Astrocyte (in vitro differentiated cells and primary cell): ENCODE results near the gene CCDC85B. TPM values are rescaled to one million over a fixed set of nuclear protein-coding genes. Genes with fewer than 3 reads are reported as not detected.
A peak's percentile ranks its signal among the peaks of the same experiment; 100 is the strongest.

Experiments
- DNase-seq: peaks from one replicate; pipeline ENCODE4 v3.0.0-alpha.2; 2010; ENCODE audit warnings: low read depth
- FAIRE-seq: peaks from 2 replicates; lab custom pipeline; 2011; peaks lifted over from hg19 to GRCh38; lab: Jason Lieb, UNC
- H2AFZ ChIP-seq: 2 replicates; pipeline ENCODE4 v1.6.0; 2012; ENCODE audit warnings: low read depth, low read length, inconsistent platforms
- H3K27ac ChIP-seq: 2 replicates; pipeline ENCODE4 v1.5.1; 2011; ENCODE audit warnings: low read depth, low read length, inconsistent platforms
- H3K27me3 ChIP-seq: 2 replicates; pipeline ENCODE4 v1.6.0; 2011; ENCODE audit warnings: low read length, inconsistent platforms; ENCODE audit not compliant: insufficient read depth
- H3K36me3 ChIP-seq: 2 replicates; pipeline ENCODE4 v1.5.1; 2011; ENCODE audit warnings: low read length, inconsistent platforms; ENCODE audit not compliant: insufficient read depth
- H3K4me1 ChIP-seq: 2 replicates; pipeline ENCODE4 v1.5.1; 2011; ENCODE audit warnings: low read length, inconsistent platforms; ENCODE audit not compliant: insufficient read depth
- H3K4me2 ChIP-seq: 2 replicates; pipeline ENCODE4 v1.6.0; 2012; ENCODE audit warnings: low read length, inconsistent platforms
- H3K4me3 ChIP-seq: 2 replicates; pipeline ENCODE4 v1.5.1; 2011; ENCODE audit warnings: low read depth, mild to moderate bottlenecking, low read length, inconsistent platforms; ENCODE audit not compliant: insufficient read depth
- H3K79me2 ChIP-seq: 2 replicates; pipeline ENCODE4 v1.6.0; 2012; ENCODE audit warnings: mild to moderate bottlenecking, low read length, inconsistent platforms; ENCODE audit not compliant: insufficient read depth
- H3K9ac ChIP-seq: 2 replicates; pipeline ENCODE4 v1.6.0; 2012; ENCODE audit warnings: mild to moderate bottlenecking, low read length, inconsistent platforms
- H3K9me3 ChIP-seq: 2 replicates; pipeline ENCODE4 v1.5.1; 2012; ENCODE audit warnings: low read depth, mild to moderate bottlenecking, low read length, inconsistent platforms; ENCODE audit not compliant: insufficient read depth
- H4K20me1 ChIP-seq: 2 replicates; pipeline ENCODE4 v1.6.0; 2012; ENCODE audit warnings: low read length, inconsistent platforms; ENCODE audit not compliant: insufficient read depth
- H3K27ac Mint-ChIP-seq: one replicate; pipeline ENCODE4 v1.8.0; 2021; ENCODE audit warnings: mild to moderate bottlenecking, mixed read lengths; ENCODE audit not compliant: unreplicated experiment
- H3K27me3 Mint-ChIP-seq: one replicate; pipeline ENCODE4 v1.8.0; 2021; ENCODE audit warnings: low read depth, mixed read lengths; ENCODE audit not compliant: unreplicated experiment
- H3K36me3 Mint-ChIP-seq: one replicate; pipeline ENCODE4 v1.8.0; 2021; ENCODE audit warnings: low read depth, mixed read lengths; ENCODE audit not compliant: unreplicated experiment
- H3K4me1 Mint-ChIP-seq: one replicate; pipeline ENCODE4 v1.8.0; 2021; ENCODE audit warnings: low read depth, mixed read lengths; ENCODE audit not compliant: unreplicated experiment
- H3K4me3 Mint-ChIP-seq: one replicate; pipeline ENCODE4 v1.8.0; 2021; ENCODE audit warnings: mild to moderate bottlenecking, moderate library complexity, mixed read lengths; ENCODE audit not compliant: unreplicated experiment
- H3K9me3 Mint-ChIP-seq: one replicate; pipeline ENCODE4 v1.8.0; 2021; ENCODE audit warnings: mild to moderate bottlenecking, mixed read lengths; ENCODE audit not compliant: unreplicated experiment
- CTCF ChIP-seq: IDR thresholded peaks from 2 replicates; pipeline ENCODE4 v1.5.1; 2011; ENCODE audit warnings: low read depth, mild to moderate bottlenecking, inconsistent platforms, low read length, moderate library complexity; ENCODE audit not compliant: insufficient read depth
- EZH2 ChIP-seq: IDR thresholded peaks from 2 replicates; pipeline ENCODE4 v1.6.1; 2012; ENCODE audit warnings: mild to moderate bottlenecking, low read length, inconsistent platforms; ENCODE audit not compliant: insufficient read depth
- total RNA-seq: library from RNA; stranded (reverse); gene quantifications from 2 replicates; pipeline ENCODE4 v1.2.1, GENCODE V29; 2021

The CCDC85B gene
- total RNA-seq, 1 donor from 2014 or later: 31.4 TPM

DNA sequence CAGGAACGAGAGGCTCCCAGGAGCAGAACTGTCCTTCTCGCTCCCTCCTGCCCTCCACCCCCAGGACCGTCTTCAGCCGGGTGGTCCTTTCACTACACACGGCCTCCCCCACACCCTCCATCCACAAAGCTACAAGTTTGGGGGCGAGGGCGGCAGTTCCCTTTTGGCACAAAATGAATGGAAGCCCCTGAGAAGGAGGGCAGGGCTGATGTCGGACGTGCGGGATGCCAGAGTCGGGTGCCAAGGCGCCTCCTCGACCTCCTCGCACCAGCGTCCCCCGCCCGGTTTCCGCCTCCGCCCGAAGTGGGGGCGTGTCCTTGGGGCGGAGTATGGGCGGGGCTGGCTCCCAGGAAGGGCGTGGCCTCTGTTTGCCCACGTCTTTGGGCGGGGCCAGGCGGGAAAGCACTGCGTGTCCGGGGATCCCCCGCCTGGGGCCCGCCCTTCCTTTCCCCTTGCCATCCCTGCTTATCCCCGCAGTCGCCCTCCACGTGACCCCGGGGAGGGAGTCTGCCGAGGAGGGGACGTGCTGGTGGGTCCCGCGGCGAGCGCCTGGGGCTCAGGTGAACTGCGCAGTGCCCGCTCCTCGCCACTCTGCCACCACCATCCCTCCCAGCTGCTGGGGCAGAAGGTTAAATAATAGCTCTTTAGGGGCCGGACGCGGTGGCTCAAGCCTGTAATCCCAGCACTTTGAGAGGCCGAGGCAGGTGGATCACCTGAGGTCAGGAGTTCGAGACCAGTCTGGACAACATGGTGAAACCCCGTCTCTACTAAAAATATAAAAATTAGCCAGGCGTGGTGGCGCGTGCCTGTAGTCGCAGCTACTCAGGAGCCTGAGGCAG lies 16.9 kb upstream of the CCDC85B start:
- Histone ChIP-seq H3K36me3 (peaks cover 9% of the 10 kb centered on the region), H3K4me3 (peak overlapping the region; percentile 80), H3K27me3 (no peaks in the 10 kb centered on the region), H3K9ac (peak overlapping the region; percentile 92), H2AFZ (peak overlapping the region; percentile 78), H3K79me2 (peaks cover 44% of the 10 kb centered on the region), H4K20me1 (peaks cover 32% of the 10 kb centered on the region), H3K4me2 (peak overlapping the region; percentile 100), H3K9me3 (no peaks in the 10 kb centered on the region), H3K4me1 (peaks cover 29% of the 10 kb centered on the region), H3K27ac (peak overlapping the region; percentile 69)
- FAIRE-seq (no peak), DNase-seq (peak; percentile 70)
- Mint-ChIP-seq H3K4me1 (peaks cover 7% of the 10 kb centered on the region), H3K27ac (peak overlapping the region; percentile 93), H3K27me3 (no peaks in the 10 kb centered on the region), H3K9me3 (no peaks in the 10 kb centered on the region), H3K36me3 (peaks cover 1% of the 10 kb centered on the region), H3K4me3 (peak overlapping the region; percentile 91)
- TF ChIP-seq EZH2: no peak
- no peak for TF ChIP-seq CTCF

DNA sequence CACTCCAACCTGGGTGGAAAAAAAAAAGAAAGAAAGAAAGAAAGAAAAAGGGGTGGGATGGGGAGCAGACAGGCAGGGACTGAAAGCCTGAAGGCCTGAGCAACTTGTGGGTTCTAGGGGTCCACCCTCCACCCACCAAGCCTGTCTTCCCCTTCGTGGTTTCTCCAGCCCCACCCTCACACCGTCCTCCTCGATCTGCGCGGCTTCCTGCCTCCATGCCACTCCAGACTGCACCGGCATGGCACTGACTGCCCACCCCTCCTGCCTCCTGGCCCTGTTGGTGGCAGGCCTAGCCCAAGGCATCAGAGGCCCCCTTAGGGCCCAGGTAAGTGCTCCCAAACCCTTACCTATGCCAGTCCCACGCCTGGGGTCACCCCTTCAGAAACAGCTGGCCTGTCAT lies 10.9 kb upstream of the CCDC85B start, which contains the start of gene CTSW:
TSS of gene CTSW (plus strand) at position 221 of the 400 bp plus-strand sequence. CDS start at position 239, 18 bp downstream.
- H2AFZ ChIP-seq: no peak within 1 kb of the TSS
- Mint-ChIP-seq H3K27me3 (no peaks in the 10 kb centered on the region), H3K27ac (no peak within 1 kb of the TSS), H3K9me3 (no peaks in the 10 kb centered on the region), H3K4me1 (peaks cover 4% of the 10 kb centered on the region), H3K4me3 (no peak within 1 kb of the TSS), H3K36me3 (peaks cover 9% of the 10 kb centered on the region)
- FAIRE-seq (no peak), DNase-seq (no peak)
- peaks cover 14% of the 10 kb centered on the region for H3K36me3 ChIP-seq
- TF ChIP-seq CTCF (no peak), EZH2 (no peak)
- H3K4me1 ChIP-seq: peaks cover 14% of the 10 kb centered on the region
- no peak within 1 kb of the TSS for H3K9ac ChIP-seq
- H3K79me2 ChIP-seq: peaks cover 4% of the 10 kb centered on the region
- no peak within 1 kb of the TSS for H3K4me2 ChIP-seq
- H3K27ac ChIP-seq: no peak within 1 kb of the TSS
- H3K4me3 ChIP-seq: no peak within 1 kb of the TSS
- no peaks in the 10 kb centered on the region for H3K27me3 ChIP-seq
- peaks cover 20% of the 10 kb centered on the region for H4K20me1 ChIP-seq
- H3K9me3 ChIP-seq: no peaks in the 10 kb centered on the region

GRCh38 chr11:65880027-65880426 lies 10.4 kb upstream of the CCDC85B start:
- no peak overlapping the region for H3K27ac Mint-ChIP-seq
- DNase-seq (no peak), FAIRE-seq (no peak)

More at GRCh38 chr11:65880027-65880426, 10.4 kb upstream of the CCDC85B start:
- Mint-ChIP-seq H3K27me3 (no peaks in the 10 kb centered on the region), H3K4me3 (no peak overlapping the region), H3K36me3 (peaks cover 11% of the 10 kb centered on the region), H3K9me3 (no peaks in the 10 kb centered on the region), H3K4me1 (peaks cover 4% of the 10 kb centered on the region)
- Histone ChIP-seq H3K4me1 (peaks cover 16% of the 10 kb centered on the region), H4K20me1 (peaks cover 23% of the 10 kb centered on the region), H2AFZ (no peak overlapping the region), H3K4me3 (no peak overlapping the region), H3K27me3 (no peaks in the 10 kb centered on the region), H3K9ac (no peak overlapping the region), H3K4me2 (no peak overlapping the region), H3K36me3 (peaks cover 14% of the 10 kb centered on the region), H3K9me3 (no peaks in the 10 kb centered on the region), H3K27ac (no peak overlapping the region), H3K79me2 (peaks cover 4% of the 10 kb centered on the region)
- no peak for TF ChIP-seq EZH2
- TF ChIP-seq CTCF: no peak
